AG04449 (cell line): ENCODE data around the gene UBE2E1.
"Not testable (repeated sequence)": the region's sequence is repeated elsewhere in the genome, so short reads cannot be mapped to it uniquely, and the experiment has no call there.

Source experiments
- CTCF ChIA-PET: fragments of 350-600 bp; formaldehyde crosslinking; extraction: SDS; loops from one replicate; lab custom pipeline; 2021; ENCODE audit warnings: antibody characterized with exemption; lab: Yijun Ruan, JAX
- POLR2A ChIA-PET: fragments of 400-600, 350-600 bp; formaldehyde crosslinking; extraction: SDS; loops from one replicate; lab custom pipeline; 2020; ENCODE audit warnings: antibody characterized with exemption, inconsistent platforms; lab: Yijun Ruan, JAX
- DNase-seq: peaks from one replicate; pipeline ENCODE4 v3.0.0-alpha.2; 2010; ENCODE audit warnings: low read depth, low spot score
- H3K4me3 ChIP-seq: 2 replicates; pipeline ENCODE4 v1.5.1; 2011; ENCODE audit warnings: low read depth, mild to moderate bottlenecking, control low read depth, low read length
- CTCF ChIP-seq: IDR thresholded peaks from one replicate; pipeline ENCODE4 v1.5.1; 2011; ENCODE audit warnings: mild to moderate bottlenecking, moderate library complexity, low read length, control low read depth, inconsistent platforms; ENCODE audit not compliant: insufficient read depth; ENCODE audit errors: missing control alignments

Gene UBE2E1

GRCh38 chr3:23840521-23840920 is 34.8 kb downstream of the UBE2E1 start:
- no peak overlapping the region for H3K4me3 ChIP-seq
- no peak for DNase-seq
- no peak for TF ChIP-seq CTCF
- CTCF ChIA-PET: no interaction called here
- POLR2A ChIA-PET: no interaction called here

GRCh38 chr3:23843869-23844268 is 38.1 kb downstream of the UBE2E1 start:
- no peak for DNase-seq
- H3K4me3 ChIP-seq: no peak overlapping the region
- CTCF ChIA-PET: interaction anchor here (1.7 kb wide), 1 partner anchor 10 kb away, joined by 6 read pairs; no protein-coding TSS in a partner anchor
- POLR2A ChIA-PET: no interaction called here
- no peak for TF ChIP-seq CTCF

- ChIA-PET POLR2A (no interaction called here), CTCF (interaction anchor here (1.7 kb wide), 1 partner anchor 11 kb away, joined by 6 read pairs; no protein-coding TSS in a partner anchor)
- DNase-seq: no peak
- no peak for TF ChIP-seq CTCF
- H3K4me3 ChIP-seq: no peak overlapping the region
Observed at GRCh38 chr3:23845326-23846216, 39.8 kb downstream of the UBE2E1 start.

- H3K4me3 ChIP-seq, POLR2A ChIA-PET, DNase-seq, CTCF ChIA-PET: not testable (repeated sequence)
Observed at GRCh38 chr3:23849462-23849861, 43.7 kb downstream of the UBE2E1 start.

- CTCF ChIA-PET: interaction anchor here (2.2 kb wide), 1 partner anchor 9 kb away, joined by 6 read pairs; no protein-coding TSS in a partner anchor
- POLR2A ChIA-PET: no interaction called here
- H3K4me3 ChIP-seq: no peak overlapping the region
- DNase-seq: no peak
- no peak for TF ChIP-seq CTCF
Observed at GRCh38 chr3:23856286-23856685, 50.5 kb downstream of the UBE2E1 start.

- no peak for TF ChIP-seq CTCF
- ChIA-PET CTCF (interaction anchor here (1.1 kb wide), 1 partner anchor 25 kb away, joined by 3 read pairs; no protein-coding TSS in a partner anchor), POLR2A (interaction anchor here (1.1 kb wide), 1 partner anchor 18 kb away, joined by 4 read pairs; no protein-coding TSS in a partner anchor)
- H3K4me3 ChIP-seq: no peak overlapping the region
- DNase-seq: no peak
Observed at GRCh38 chr3:23859012-23859743, 53.4 kb downstream of the UBE2E1 start.
